ENCODE measurements around the gene BUD31.

DNA sequence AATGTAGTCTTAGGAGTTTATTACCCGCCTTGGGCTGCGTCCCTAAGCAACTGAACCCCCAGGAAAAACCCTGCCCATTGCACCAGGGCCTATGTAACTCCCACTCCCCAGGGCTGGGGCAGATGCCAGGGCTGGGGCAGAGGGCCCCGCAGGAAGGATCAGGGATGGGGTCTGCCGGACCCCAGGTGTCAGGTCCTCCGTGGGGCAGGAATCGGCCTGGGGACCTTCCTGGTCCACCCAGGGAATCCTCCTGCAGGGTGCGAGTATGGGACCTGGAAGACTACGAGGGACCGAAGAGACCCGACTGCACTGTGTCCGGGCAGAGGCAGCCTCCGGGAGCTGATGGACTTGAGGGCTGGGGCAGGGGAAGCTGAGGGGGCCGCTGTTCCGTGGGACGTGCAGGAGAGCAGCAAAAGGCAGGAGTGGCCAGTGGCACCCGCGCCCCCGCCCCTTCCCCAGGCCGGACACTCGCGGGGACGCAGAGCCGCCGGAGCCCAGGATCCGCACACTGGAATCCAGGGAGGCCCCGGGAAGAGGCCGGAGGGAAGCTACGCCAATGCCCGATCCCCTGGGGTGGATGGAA, 59.7 kb downstream of the BUD31 start:
- TF ChIP-seq TCF7L2 (IDR thresholded peaks at IDR 0.05; ENCODE audit: low read depth, low read length) (no peak), JUN (CRISPR knock-in tag; IDR thresholded peaks at IDR 0.05) (no peak), ZNF329 (CRISPR knock-in tag; IDR thresholded peaks at IDR 0.05; ENCODE audit: low read depth) (no peak), SIN3A (IDR thresholded peaks at IDR 0.05; ENCODE audit: borderline replicate concordance, low read depth, low read length) (no peak)

Measured in HepG2 (cell line).